Activated CD4-positive, alpha-beta memory T cell treated with anti-CD3 and anti-CD28 coated beads for 36 hours (primary cell): Measurements from ENCODE around the gene PKIB. TPM values are rescaled to one million over a fixed set of nuclear protein-coding genes. Genes with fewer than 3 reads are reported as not detected.

Source experiments
- CTCF ChIA-PET: fragments of 350-600 bp; sonication (Branson Sonifier 250); formaldehyde crosslinking; loops from one replicate; lab custom pipeline; 2021; ENCODE audit warnings: antibody characterized with exemption, inconsistent platforms; lab: Charles Lee
- POLR2A ChIA-PET: fragments of 350-600 bp; sonication (Branson Sonifier 250); formaldehyde crosslinking; loops from one replicate; lab custom pipeline; 2021; ENCODE audit warnings: antibody characterized with exemption; lab: Charles Lee
- DNase-seq: peaks from one replicate; pipeline ENCODE4 v3.0.0-alpha.2; 2020
- H3K27ac Mint-ChIP-seq: one replicate; pipeline ENCODE4 v1.8.0; 2021; ENCODE audit warnings: mixed read lengths
- H3K27me3 Mint-ChIP-seq: one replicate; pipeline ENCODE4 v1.8.0; 2021; ENCODE audit warnings: mixed read lengths
- H3K36me3 Mint-ChIP-seq: one replicate; pipeline ENCODE4 v1.8.0; 2021; ENCODE audit warnings: mixed read lengths
- H3K4me1 Mint-ChIP-seq: one replicate; pipeline ENCODE4 v1.8.0; 2021; ENCODE audit warnings: low read depth, mixed read lengths
- H3K4me3 Mint-ChIP-seq: one replicate; pipeline ENCODE4 v1.8.0; 2021; ENCODE audit warnings: mild to moderate bottlenecking, mixed read lengths
- H3K9me3 Mint-ChIP-seq: one replicate; pipeline ENCODE4 v1.8.0; 2021; ENCODE audit warnings: mixed read lengths
- intact Hi-C: fragments of 100-400 bp; cut with micrococcal nuclease; formaldehyde crosslinking; loops from one replicate; pipeline ENCODE4 v1.15.1; 2023
- total RNA-seq, 2 experiments: library from RNA; stranded (reverse); gene quantifications; one replicate each; pipeline ENCODE4 v1.2.3, GENCODE V29; 2021

Gene PKIB
- total RNA-seq, 2 experiments from 2014 or later, result 0.48 to 0.52 TPM

GRCh38 chr6:122676146-122676545 is 65.9 kb downstream of the PKIB start:
- intact Hi-C loops, result no loop called here
- Mint-ChIP-seq H3K4me1 (no peaks in the 10 kb centered on the region), H3K36me3 (no peaks in the 10 kb centered on the region), H3K27me3 (no peaks in the 10 kb centered on the region), H3K27ac (no peak overlapping the region), H3K9me3 (no peaks in the 10 kb centered on the region), H3K4me3 (no peak overlapping the region)
- no peak for DNase-seq
- ChIA-PET CTCF (no interaction called here), POLR2A (no interaction called here)

GRCh38 chr6:122676688-122677087 is 66.5 kb downstream of the PKIB start:
- Mint-ChIP-seq H3K27ac (no peak overlapping the region), H3K36me3 (no peaks in the 10 kb centered on the region), H3K4me1 (no peaks in the 10 kb centered on the region), H3K9me3 (no peaks in the 10 kb centered on the region), H3K27me3 (no peaks in the 10 kb centered on the region), H3K4me3 (no peak overlapping the region)
- intact Hi-C loops, result no loop called here
- POLR2A ChIA-PET, result no interaction called here
- DNase-seq, result no peak
- CTCF ChIA-PET, result no interaction called here

- no peaks in the 10 kb centered on the region for H3K27me3 Mint-ChIP-seq
- no peaks in the 10 kb centered on the region for H3K36me3 Mint-ChIP-seq
- POLR2A ChIA-PET, result no interaction called here
- intact Hi-C loops, result no loop called here
- H3K27ac Mint-ChIP-seq, result no peak overlapping the region
- DNase-seq, result no peak
- no peak overlapping the region for H3K4me3 Mint-ChIP-seq
- H3K4me1 Mint-ChIP-seq, result no peaks in the 10 kb centered on the region
- CTCF ChIA-PET, result no interaction called here
- H3K9me3 Mint-ChIP-seq, result no peaks in the 10 kb centered on the region
Measured at GRCh38 chr6:122677406-122677805, 67.2 kb downstream of the PKIB start.

GRCh38 chr6:122678841-122679240 is 68.6 kb downstream of the PKIB start:
- H3K27me3 Mint-ChIP-seq, result no peaks in the 10 kb centered on the region
- CTCF ChIA-PET, result no interaction called here
- no peaks in the 10 kb centered on the region for H3K36me3 Mint-ChIP-seq
- intact Hi-C loops, result no loop called here
- no peaks in the 10 kb centered on the region for H3K9me3 Mint-ChIP-seq
- no peak overlapping the region for H3K4me3 Mint-ChIP-seq
- DNase-seq, result no peak
- POLR2A ChIA-PET, result no interaction called here
- H3K4me1 Mint-ChIP-seq, result no peaks in the 10 kb centered on the region
- H3K27ac Mint-ChIP-seq, result no peak overlapping the region

- Mint-ChIP-seq H3K9me3 (no peaks in the 10 kb centered on the region), H3K4me3 (no peak overlapping the region), H3K4me1 (no peaks in the 10 kb centered on the region), H3K27ac (no peak overlapping the region), H3K36me3 (no peaks in the 10 kb centered on the region), H3K27me3 (no peaks in the 10 kb centered on the region)
- ChIA-PET CTCF (no interaction called here), POLR2A (no interaction called here)
- intact Hi-C loops, result no loop called here
- DNase-seq, result no peak
Measured at GRCh38 chr6:122681705-122682104, 71.5 kb downstream of the PKIB start.

- Mint-ChIP-seq H3K27me3 (no peaks in the 10 kb centered on the region), H3K9me3 (no peaks in the 10 kb centered on the region), H3K4me3 (no peak overlapping the region), H3K36me3 (no peaks in the 10 kb centered on the region), H3K4me1 (no peaks in the 10 kb centered on the region), H3K27ac (no peak overlapping the region)
- ChIA-PET CTCF (no interaction called here), POLR2A (no interaction called here)
- DNase-seq, result no peak
- intact Hi-C loops, result no loop called here
Measured at GRCh38 chr6:122683989-122684651, 73.9 kb downstream of the PKIB start.

GRCh38 chr6:122692175-122692598 is 82.0 kb downstream of the PKIB start:
- H3K4me3 Mint-ChIP-seq, result no peak overlapping the region
- CTCF ChIA-PET, result no interaction called here
- no peak overlapping the region for H3K27ac Mint-ChIP-seq
- intact Hi-C loops, result no loop called here
- H3K27me3 Mint-ChIP-seq, result no peaks in the 10 kb centered on the region
- no peaks in the 10 kb centered on the region for H3K4me1 Mint-ChIP-seq
- POLR2A ChIA-PET, result no interaction called here
- no peaks in the 10 kb centered on the region for H3K36me3 Mint-ChIP-seq
- H3K9me3 Mint-ChIP-seq, result no peaks in the 10 kb centered on the region
- DNase-seq, result no peak

GRCh38 chr6:122692807-122693580 is 82.8 kb downstream of the PKIB start:
- no peaks in the 10 kb centered on the region for H3K27me3 Mint-ChIP-seq
- H3K4me3 Mint-ChIP-seq, result no peak overlapping the region
- H3K27ac Mint-ChIP-seq, result no peak overlapping the region
- no peaks in the 10 kb centered on the region for H3K4me1 Mint-ChIP-seq
- DNase-seq, result no peak
- intact Hi-C loops, result no loop called here
- ChIA-PET POLR2A (no interaction called here), CTCF (no interaction called here)
- no peaks in the 10 kb centered on the region for H3K9me3 Mint-ChIP-seq
- no peaks in the 10 kb centered on the region for H3K36me3 Mint-ChIP-seq

- DNase-seq, result no peak
- no peaks in the 10 kb centered on the region for H3K27me3 Mint-ChIP-seq
- H3K36me3 Mint-ChIP-seq, result no peaks in the 10 kb centered on the region
- no peaks in the 10 kb centered on the region for H3K9me3 Mint-ChIP-seq
- ChIA-PET POLR2A (no interaction called here), CTCF (interaction anchor here (0.7 to 1.9 kb wide), 2 partner anchors 146 to 203 kb away, joined by 3 to 6 read pairs; no protein-coding TSS in a partner anchor)
- no peak overlapping the region for H3K4me3 Mint-ChIP-seq
- intact Hi-C loops, result no loop called here
- H3K4me1 Mint-ChIP-seq, result no peaks in the 10 kb centered on the region
- H3K27ac Mint-ChIP-seq, result no peak overlapping the region
Measured at GRCh38 chr6:122694075-122694474, 83.9 kb downstream of the PKIB start.

- Mint-ChIP-seq H3K4me1 (no peaks in the 10 kb centered on the region), H3K27ac (no peak overlapping the region), H3K9me3 (no peaks in the 10 kb centered on the region), H3K27me3 (no peaks in the 10 kb centered on the region), H3K36me3 (no peaks in the 10 kb centered on the region), H3K4me3 (no peak overlapping the region)
- DNase-seq, result no peak
- ChIA-PET POLR2A (no interaction called here), CTCF (interaction anchor here (0.7 to 1.9 kb wide), 2 partner anchors 145 to 204 kb away, joined by 3 to 6 read pairs; no protein-coding TSS in a partner anchor)
- intact Hi-C loops, result no loop called here
Measured at GRCh38 chr6:122694602-122695001, 84.4 kb downstream of the PKIB start.

GRCh38 chr6:122695188-122695587 is 85.0 kb downstream of the PKIB start:
- ChIA-PET CTCF (interaction anchor here (1.9 kb wide), 1 partner anchor 145 kb away, joined by 6 read pairs; no protein-coding TSS in a partner anchor), POLR2A (no interaction called here)
- intact Hi-C loops, result no loop called here
- Mint-ChIP-seq H3K9me3 (no peaks in the 10 kb centered on the region), H3K4me3 (no peak overlapping the region), H3K27me3 (no peaks in the 10 kb centered on the region), H3K4me1 (no peaks in the 10 kb centered on the region), H3K27ac (no peak overlapping the region), H3K36me3 (no peaks in the 10 kb centered on the region)
- DNase-seq, result no peak

GRCh38 chr6:122696079-122696478 is 85.9 kb downstream of the PKIB start:
- intact Hi-C loops, result no loop called here
- no peaks in the 10 kb centered on the region for H3K36me3 Mint-ChIP-seq
- no peaks in the 10 kb centered on the region for H3K27me3 Mint-ChIP-seq
- DNase-seq, result no peak
- ChIA-PET CTCF (interaction anchor here (1.9 kb wide), 1 partner anchor 144 kb away, joined by 6 read pairs; no protein-coding TSS in a partner anchor), POLR2A (no interaction called here)
- no peak overlapping the region for H3K27ac Mint-ChIP-seq
- no peak overlapping the region for H3K4me3 Mint-ChIP-seq
- H3K9me3 Mint-ChIP-seq, result no peaks in the 10 kb centered on the region
- H3K4me1 Mint-ChIP-seq, result no peaks in the 10 kb centered on the region
